Measurements from ENCODE around the gene ZDHHC23.
A peak's percentile ranks its signal among the peaks of the same experiment; 100 is the strongest.

Gene ZDHHC23

GRCh38 chr3:113906568-113907140 lies 41.2 kb upstream of the ZDHHC23 start (continued):
- TF ChIP-seq ZNF214 (tag by site-specific recombination; IDR thresholded peaks at IDR 0.05; ENCODE audit: borderline replicate concordance) (no peak), ZNF433 (tag by site-specific recombination; IDR thresholded peaks at IDR 0.05; ENCODE audit: low read depth) (no peak), SP7 (tag by site-specific recombination; IDR thresholded peaks at IDR 0.05) (no peak), ZNF548 (tag by site-specific recombination; IDR thresholded peaks at IDR 0.05) (no peak), ZNF600 (tag by site-specific recombination; IDR thresholded peaks at IDR 0.05) (no peak), ZNF184 (tag by site-specific recombination; IDR thresholded peaks at IDR 0.05) (no peak), ZBTB6 (tag by site-specific recombination; IDR thresholded peaks at IDR 0.05) (no peak)

- peak; percentile 79; the same call in 1 of the 2 replicates for TF ChIP-seq ATF2 (tag by site-specific recombination; IDR thresholded peaks at IDR 0.05; ENCODE audit: low read depth)
- no peak for TF ChIP-seq ZNF560 (tag by site-specific recombination; IDR thresholded peaks at IDR 0.05; ENCODE audit: borderline replicate concordance)
- TF ChIP-seq PRDM4 (tag by site-specific recombination; IDR thresholded peaks at IDR 0.05), result no peak
- Histone ChIP-seq H3K9me3 (ENCODE audit: control insufficient read depth, insufficient read depth, low read depth, low read length) (no peaks in the 10 kb centered on the region), H3K4me1 (ENCODE audit: control insufficient read depth, insufficient read depth, low read length) (no peaks in the 10 kb centered on the region), H3K36me3 (ENCODE audit: control insufficient read depth in 2 of 2, insufficient read depth in 1 of 2, low read length in 2 of 2) (no peaks in the 10 kb centered on the region), H3K4me3 (ENCODE audit: low read depth, low read length) (no peak overlapping the region), H3K27ac (ENCODE audit: extremely low read depth, low read depth, low read length) (no peak overlapping the region)
- ChIA-PET POLR2A (no interaction called here), CTCF (interaction anchor here (0.9 to 1.9 kb wide), 2 partner anchors 63 kb away, joined by 4 to 7 read pairs; no protein-coding TSS in a partner anchor)
Measured at GRCh38 chr3:113908133-113908532, 39.7 kb upstream of the ZDHHC23 start.

GRCh38 chr3:113910966-113911365 lies 36.8 kb upstream of the ZDHHC23 start:
- ChIA-PET CTCF (interaction anchor here (3.6 kb wide), 1 partner anchor 175 kb away, joined by 15 read pairs; no protein-coding TSS in a partner anchor), POLR2A (no interaction called here)
- Histone ChIP-seq H3K4me3 (ENCODE audit: low read depth, low read length) (no peak overlapping the region), H3K36me3 (ENCODE audit: control insufficient read depth in 2 of 2, insufficient read depth in 1 of 2, low read length in 2 of 2) (no peaks in the 10 kb centered on the region), H3K27ac (ENCODE audit: extremely low read depth, low read depth, low read length) (no peak overlapping the region), H3K4me1 (ENCODE audit: control insufficient read depth, insufficient read depth, low read length) (no peaks in the 10 kb centered on the region), H3K9me3 (ENCODE audit: control insufficient read depth, insufficient read depth, low read depth, low read length) (no peaks in the 10 kb centered on the region)
- no peak for TF ChIP-seq ZBTB6 (tag by site-specific recombination; IDR thresholded peaks at IDR 0.05)
- TF ChIP-seq ZNF433 (tag by site-specific recombination; IDR thresholded peaks at IDR 0.05; ENCODE audit: low read depth), result no peak
- no peak for TF ChIP-seq TSHZ1 (tag by site-specific recombination; IDR thresholded peaks at IDR 0.05; ENCODE audit: borderline replicate concordance)
- no peak for TF ChIP-seq ZNF48 (tag by site-specific recombination; IDR thresholded peaks at IDR 0.05)
- no peak for TF ChIP-seq KLF10 (tag by site-specific recombination; IDR thresholded peaks at IDR 0.05)
- no peak for TF ChIP-seq ZNF146 (tag by site-specific recombination; IDR thresholded peaks at IDR 0.05)
- no peak for TF ChIP-seq AEBP2 (tag by site-specific recombination; IDR thresholded peaks at IDR 0.05; ENCODE audit: borderline replicate concordance)
- no peak for TF ChIP-seq ZNF747 (tag by site-specific recombination; IDR thresholded peaks at IDR 0.05)
- no peak for TF ChIP-seq ELK4 (IDR thresholded peaks at IDR 0.05; ENCODE audit: borderline replicate concordance, low read depth, low read length)
- no peak for TF ChIP-seq KLF16 (tag by site-specific recombination; IDR thresholded peaks at IDR 0.05)

Measured in HEK293 (cell line).